Endometrium (tissue), 2 donors: ENCODE results near the gene NFKBIE.
"Not testable (repeated sequence)": the region's sequence is repeated elsewhere in the genome, so short reads cannot be mapped to it uniquely, and the experiment has no call there.

ENCODE experiments used
- FAIRE-seq: peaks from 2 replicates; lab custom pipeline; 2012; peaks lifted over from hg19 to GRCh38; lab: Jason Lieb, UNC
- donor health status: control.
- donor health status: control.

The NFKBIE gene

GRCh38 chr6:44245391-44245911 lies 19.9 kb downstream of the NFKBIE start:
- no peak for FAIRE-seq

GRCh38 chr6:44243345-44243744 lies 22.0 kb downstream of the NFKBIE start:
- no peak for FAIRE-seq

GRCh38 chr6:44238687-44239350 lies 26.5 kb downstream of the NFKBIE start:
- FAIRE-seq, result no peak

- FAIRE-seq, result no peak
Observed at GRCh38 chr6:44237813-44238433, 27.4 kb downstream of the NFKBIE start.

GRCh38 chr6:44237021-44237812 lies 28.1 kb downstream of the NFKBIE start:
- FAIRE-seq, result no peak

GRCh38 chr6:44235891-44236516 lies 29.3 kb downstream of the NFKBIE start:
- FAIRE-seq, result no peak

GRCh38 chr6:44235269-44235668 lies 30.1 kb downstream of the NFKBIE start:
- FAIRE-seq, result no peak

- no peak for FAIRE-seq
Observed at GRCh38 chr6:44234101-44235025, 31.0 kb downstream of the NFKBIE start.

- no peak for FAIRE-seq
Observed at GRCh38 chr6:44233567-44234100, 31.7 kb downstream of the NFKBIE start.

GRCh38 chr6:44232676-44233566 lies 32.4 kb downstream of the NFKBIE start:
- FAIRE-seq, result no peak

- not testable (repeated sequence) for FAIRE-seq
Observed at GRCh38 chr6:44231426-44231825, 33.9 kb downstream of the NFKBIE start.

- no peak for FAIRE-seq
Observed at GRCh38 chr6:44230034-44230675, 35.2 kb downstream of the NFKBIE start.

- no peak for FAIRE-seq
Observed at GRCh38 chr6:44229376-44230033, 35.8 kb downstream of the NFKBIE start.

- FAIRE-seq, result no peak
Observed at GRCh38 chr6:44228836-44229235, 36.5 kb downstream of the NFKBIE start.

- FAIRE-seq, result no peak
Observed at GRCh38 chr6:44228433-44228832, 36.9 kb downstream of the NFKBIE start.

GRCh38 chr6:44228031-44228430 lies 37.3 kb downstream of the NFKBIE start:
- no peak for FAIRE-seq

- FAIRE-seq, result no peak
Observed at GRCh38 chr6:44227148-44227793, 38.1 kb downstream of the NFKBIE start.

- no peak for FAIRE-seq
Observed at GRCh38 chr6:44226368-44227147, 38.8 kb downstream of the NFKBIE start.
